ENCODE results near the gene LIPC. TPM values are rescaled to one million over a fixed set of nuclear protein-coding genes. Genes with fewer than 3 reads are reported as not detected.
A peak's percentile ranks its signal among the peaks of the same experiment; 100 is the strongest.

LIPC gene
- total RNA-seq, 2 experiments from 2014 or later = 0.61 to 1.2 TPM

DNA sequence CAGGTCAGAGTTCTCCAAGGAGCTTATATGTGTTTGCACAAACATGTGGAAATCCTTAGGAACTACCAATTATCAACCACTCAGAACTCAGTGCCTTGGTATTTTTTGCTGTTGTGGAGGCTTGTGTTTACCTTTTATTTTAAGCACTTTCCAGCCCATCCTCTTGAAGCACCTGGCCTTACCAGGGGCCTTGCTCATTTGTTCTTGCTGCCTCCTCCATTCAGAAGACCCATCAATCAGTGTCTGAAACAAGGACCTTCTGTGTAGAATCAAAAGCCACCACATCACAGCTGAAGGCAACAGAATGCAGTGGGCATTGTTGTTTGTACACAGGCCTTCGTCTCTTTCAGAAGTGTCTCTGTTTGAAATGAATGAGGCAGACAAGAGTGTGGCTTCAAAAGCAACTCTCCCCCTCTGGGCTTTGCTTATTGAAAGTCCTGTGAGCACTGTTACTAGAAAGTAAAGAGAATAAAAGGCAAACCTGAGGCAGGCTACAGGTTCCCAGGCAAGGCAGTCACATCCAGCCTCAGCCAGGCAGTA is 24.5 kb upstream of the LIPC start:
- ChIA-PET POLR2A (no interaction called here), CTCF (interaction anchor here (1.3 kb wide), 1 partner anchor 9 kb away, joined by 3 read pairs; no protein-coding TSS in a partner anchor)
- H3K27ac Mint-ChIP-seq = no peak overlapping the region
- intact Hi-C loops (cut with DNase I, micrococcal nuclease) = no loop called here
- H3K27me3 Mint-ChIP-seq = no peaks in the 10 kb centered on the region
- Histone ChIP-seq H3K36me3 (ENCODE audit: insufficient read depth, low read length) (no peaks in the 10 kb centered on the region), H3K9me3 (ENCODE audit: control insufficient read depth in 1 of 2, insufficient read depth in 1 of 2, low read length in 2 of 2) (no peaks in the 10 kb centered on the region), H3K27ac (ENCODE audit: low read depth in 1 of 2, low read length in 2 of 2) (no peak overlapping the region), H3K27me3 (ENCODE audit: control insufficient read depth in 1 of 2, insufficient read depth in 2 of 2, low read length in 2 of 2) (no peaks in the 10 kb centered on the region), H3K4me1 (ENCODE audit: insufficient read depth, low read length) (no peaks in the 10 kb centered on the region), H3K4me3 (ENCODE audit: low read length) (no peak overlapping the region)
- H3K9me3 Mint-ChIP-seq = no peaks in the 10 kb centered on the region
- H3K4me3 Mint-ChIP-seq = no peak overlapping the region
- peaks cover 23% of the 10 kb centered on the region for H3K4me1 Mint-ChIP-seq (ENCODE audit: low read depth)
- DNase-seq = no peak
- no peak for ATAC-seq (ENCODE audit: poor library complexity)
- H3K36me3 Mint-ChIP-seq (ENCODE audit: low read depth) = no peaks in the 10 kb centered on the region
- TF ChIP-seq, protein P1, sequence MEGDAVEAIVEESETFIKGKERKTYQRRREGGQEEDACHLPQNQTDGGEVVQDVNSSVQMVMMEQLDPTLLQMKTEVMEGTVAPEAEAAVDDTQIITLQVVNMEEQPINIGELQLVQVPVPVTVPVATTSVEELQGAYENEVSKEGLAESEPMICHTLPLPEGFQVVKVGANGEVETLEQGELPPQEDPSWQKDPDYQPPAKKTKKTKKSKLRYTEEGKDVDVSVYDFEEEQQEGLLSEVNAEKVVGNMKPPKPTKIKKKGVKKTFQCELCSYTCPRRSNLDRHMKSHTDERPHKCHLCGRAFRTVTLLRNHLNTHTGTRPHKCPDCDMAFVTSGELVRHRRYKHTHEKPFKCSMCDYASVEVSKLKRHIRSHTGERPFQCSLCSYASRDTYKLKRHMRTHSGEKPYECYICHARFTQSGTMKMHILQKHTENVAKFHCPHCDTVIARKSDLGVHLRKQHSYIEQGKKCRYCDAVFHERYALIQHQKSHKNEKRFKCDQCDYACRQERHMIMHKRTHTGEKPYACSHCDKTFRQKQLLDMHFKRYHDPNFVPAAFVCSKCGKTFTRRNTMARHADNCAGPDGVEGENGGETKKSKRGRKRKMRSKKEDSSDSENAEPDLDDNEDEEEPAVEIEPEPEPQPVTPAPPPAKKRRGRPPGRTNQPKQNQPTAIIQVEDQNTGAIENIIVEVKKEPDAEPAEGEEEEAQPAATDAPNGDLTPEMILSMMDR (IDR thresholded peaks at IDR 0.05) = no peak

DNA sequence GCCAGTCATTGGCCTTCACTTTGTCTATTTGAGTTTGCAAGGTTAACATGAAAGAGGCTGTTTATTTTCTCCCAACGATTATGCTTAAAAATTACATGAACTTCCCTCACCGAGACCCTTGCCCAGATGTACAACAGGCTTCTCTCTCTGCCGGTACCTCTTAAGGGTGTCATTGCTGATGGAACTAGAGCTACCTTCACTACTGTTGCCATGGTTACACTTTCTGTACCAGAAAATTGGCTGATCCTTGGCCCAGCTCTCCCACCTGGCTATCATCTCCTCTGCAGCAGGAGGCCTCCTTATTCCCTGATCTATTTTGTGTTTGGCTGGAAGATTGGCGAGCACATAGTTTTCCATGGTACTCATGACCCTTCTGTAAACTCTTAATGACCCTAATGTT is 24.0 kb upstream of the LIPC start:
- Mint-ChIP-seq H3K4me3 (peak overlapping the region; percentile 34), H3K27me3 (no peaks in the 10 kb centered on the region), H3K9me3 (no peaks in the 10 kb centered on the region), H3K4me1 (ENCODE audit: low read depth) (peaks cover 23% of the 10 kb centered on the region), H3K27ac (no peak overlapping the region), H3K36me3 (ENCODE audit: low read depth) (no peaks in the 10 kb centered on the region)
- POLR2A ChIA-PET = no interaction called here
- H3K36me3 ChIP-seq (ENCODE audit: insufficient read depth, low read length) = no peaks in the 10 kb centered on the region
- no peak for DNase-seq
- H3K4me1 ChIP-seq (ENCODE audit: insufficient read depth, low read length) = no peaks in the 10 kb centered on the region
- TF ChIP-seq, protein P1 (IDR thresholded peaks at IDR 0.05) = no peak
- H3K27me3 ChIP-seq (ENCODE audit: control insufficient read depth in 1 of 2, insufficient read depth in 2 of 2, low read length in 2 of 2) = no peaks in the 10 kb centered on the region
- intact Hi-C loops (cut with DNase I, micrococcal nuclease) = loop anchor here in 1 of 2 experiments (2.0 kb wide), 1 partner anchor 65 kb away; no protein-coding TSS in a partner anchor
- no peak for ATAC-seq (ENCODE audit: poor library complexity)
- H3K9me3 ChIP-seq (ENCODE audit: control insufficient read depth in 1 of 2, insufficient read depth in 1 of 2, low read length in 2 of 2) = no peaks in the 10 kb centered on the region
- CTCF ChIA-PET = interaction anchor here (1.3 kb wide), 1 partner anchor 9 kb away, joined by 3 read pairs; no protein-coding TSS in a partner anchor
- no peak overlapping the region for H3K4me3 ChIP-seq (ENCODE audit: low read length)
- no peak overlapping the region for H3K27ac ChIP-seq (ENCODE audit: low read depth in 1 of 2, low read length in 2 of 2)

DNA sequence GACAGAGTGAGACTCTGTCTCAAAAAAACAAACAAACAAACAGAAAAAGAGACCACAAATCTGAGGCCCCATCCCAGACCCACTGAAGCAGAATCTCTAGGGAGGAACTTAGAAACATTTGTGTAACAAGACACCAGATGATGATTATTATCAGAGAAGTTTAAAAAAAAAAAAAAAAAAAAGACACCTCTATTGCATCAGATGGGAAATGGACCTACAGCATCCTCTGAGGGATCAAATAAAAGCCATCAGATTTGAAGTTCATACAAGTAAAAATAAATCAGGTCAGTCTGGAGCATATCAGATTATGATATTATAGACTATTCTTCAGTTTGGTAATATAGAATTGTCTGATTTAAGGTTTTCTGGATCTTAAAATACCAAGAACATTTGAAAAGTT is 21.9 kb upstream of the LIPC start:
- peak overlapping the region; percentile 58 for H3K27ac Mint-ChIP-seq
- no peaks in the 10 kb centered on the region for H3K4me1 ChIP-seq (ENCODE audit: insufficient read depth, low read length)
- peak overlapping the region; percentile 52 for H3K4me3 ChIP-seq (ENCODE audit: low read length)
- H3K36me3 Mint-ChIP-seq (ENCODE audit: low read depth) = no peaks in the 10 kb centered on the region
- ChIA-PET POLR2A (interaction anchor here (1.1 to 1.5 kb wide), 4 partner anchors 9 to 361 kb away, joined by 3 to 5 read pairs (median 3); partner anchors contain the start of genes ADAM10 and MINDY2), CTCF (no interaction called here)
- peaks cover 23% of the 10 kb centered on the region for H3K4me1 Mint-ChIP-seq (ENCODE audit: low read depth)
- H3K27ac ChIP-seq (ENCODE audit: low read depth in 1 of 2, low read length in 2 of 2) = no peak overlapping the region
- H3K9me3 Mint-ChIP-seq = no peaks in the 10 kb centered on the region
- H3K4me3 Mint-ChIP-seq = no peak overlapping the region
- ATAC-seq (ENCODE audit: poor library complexity) (no peak), DNase-seq (no peak)
- no peaks in the 10 kb centered on the region for H3K27me3 ChIP-seq (ENCODE audit: control insufficient read depth in 1 of 2, insufficient read depth in 2 of 2, low read length in 2 of 2)
- intact Hi-C loops (cut with DNase I, micrococcal nuclease) = loop anchor here in 1 of 2 experiments (2.0 kb wide), 1 partner anchor 63 kb away; no protein-coding TSS in a partner anchor
- H3K27me3 Mint-ChIP-seq = no peaks in the 10 kb centered on the region
- no peaks in the 10 kb centered on the region for H3K9me3 ChIP-seq (ENCODE audit: control insufficient read depth in 1 of 2, insufficient read depth in 1 of 2, low read length in 2 of 2)
- TF ChIP-seq, protein P1 (IDR thresholded peaks at IDR 0.05) = no peak
- no peaks in the 10 kb centered on the region for H3K36me3 ChIP-seq (ENCODE audit: insufficient read depth, low read length)
